Tibial artery (tissue), 4 donors: ENCODE measurements around the gene NAT8L.

Experiments
- DNase-seq, 2 donors: peaks; one replicate each; pipeline ENCODE4 v3.0.0-alpha.2; 2019
- H3K27ac ChIP-seq, 2 donors: fragments of 200-600 bp; sonication (generic) in 1 of 2; 1 replicate in 1 of 2; 2 replicates in 1 of 2; pipeline ENCODE4 v1.5.1; 2018 to 2019; ENCODE audit warnings: mild to moderate bottlenecking in 1 of 2
- H3K27me3 ChIP-seq, 2 donors: fragments of 200-600 bp; sonication (generic) in 1 of 2; one replicate each; pipeline versions ENCODE4 v1.5.1 to v1.6.0; 2016 to 2019
- H3K36me3 ChIP-seq, 3 donors: fragments of 200-600 bp; sonication (generic) in 2 of 3; one replicate each; pipeline ENCODE4 v1.5.1; 2016 to 2019; ENCODE audit warnings: mild to moderate bottlenecking in 2 of 3
- H3K4me1 ChIP-seq, 4 donors: fragments of 200-600 bp; sonication (generic) in 2 of 4; 1 replicate in 3 of 4; 2 replicates in 1 of 4; pipeline ENCODE4 v1.5.1; 2016 to 2019
- H3K4me3 ChIP-seq, 2 donors: fragments of 200-600 bp; sonication (generic) in 1 of 2; 1 replicate in 1 of 2; 2 replicates in 1 of 2; pipeline ENCODE4 v1.5.1; 2018 to 2019; ENCODE audit warnings: mild to moderate bottlenecking in 2 of 2
- H3K9me3 ChIP-seq, 3 donors: fragments of 200-600 bp; sonication (generic) in 1 of 3; one replicate each; pipeline ENCODE4 v1.5.1; 2016 to 2019
- intact Hi-C: fragments of 100-400 bp; cut with DNase I; formaldehyde crosslinking; loops from one replicate; pipeline ENCODE4 v1.15.0; 2023; ENCODE audit warnings: low total_unique reads
- TF ChIP-seq, protein P1 (sequence below), 2 experiments: fragments of 200-600 bp in 1 of 2; fragments of 450-650 bp in 1 of 2; IDR thresholded peaks; one replicate each; pipeline ENCODE4 v1.5.1; 2017 to 2019; ENCODE audit warnings: antibody characterized with exemption in 2 of 2, mild to moderate bottlenecking in 1 of 2, moderate library complexity in 1 of 2

NAT8L gene

GRCh38 chr4:2102045-2102883, 43.1 kb downstream of the NAT8L start:
- Histone ChIP-seq H3K4me1 (no peaks in the 10 kb centered on the region), H3K36me3 (peaks cover 0 to 9% (median 1%) of the 10 kb centered on the region in 3 donors), H3K4me3 (no peak overlapping the region), H3K27ac (no peak overlapping the region), H3K9me3 (peaks cover 0 to 33% (median 30%) of the 10 kb centered on the region in 3 donors), H3K27me3 (no peaks in the 10 kb centered on the region)
- TF ChIP-seq, protein P1, sequence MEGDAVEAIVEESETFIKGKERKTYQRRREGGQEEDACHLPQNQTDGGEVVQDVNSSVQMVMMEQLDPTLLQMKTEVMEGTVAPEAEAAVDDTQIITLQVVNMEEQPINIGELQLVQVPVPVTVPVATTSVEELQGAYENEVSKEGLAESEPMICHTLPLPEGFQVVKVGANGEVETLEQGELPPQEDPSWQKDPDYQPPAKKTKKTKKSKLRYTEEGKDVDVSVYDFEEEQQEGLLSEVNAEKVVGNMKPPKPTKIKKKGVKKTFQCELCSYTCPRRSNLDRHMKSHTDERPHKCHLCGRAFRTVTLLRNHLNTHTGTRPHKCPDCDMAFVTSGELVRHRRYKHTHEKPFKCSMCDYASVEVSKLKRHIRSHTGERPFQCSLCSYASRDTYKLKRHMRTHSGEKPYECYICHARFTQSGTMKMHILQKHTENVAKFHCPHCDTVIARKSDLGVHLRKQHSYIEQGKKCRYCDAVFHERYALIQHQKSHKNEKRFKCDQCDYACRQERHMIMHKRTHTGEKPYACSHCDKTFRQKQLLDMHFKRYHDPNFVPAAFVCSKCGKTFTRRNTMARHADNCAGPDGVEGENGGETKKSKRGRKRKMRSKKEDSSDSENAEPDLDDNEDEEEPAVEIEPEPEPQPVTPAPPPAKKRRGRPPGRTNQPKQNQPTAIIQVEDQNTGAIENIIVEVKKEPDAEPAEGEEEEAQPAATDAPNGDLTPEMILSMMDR (IDR thresholded peaks at IDR 0.05) = no peak
- intact Hi-C loops = no loop called here
- DNase-seq = no peak

DNA sequence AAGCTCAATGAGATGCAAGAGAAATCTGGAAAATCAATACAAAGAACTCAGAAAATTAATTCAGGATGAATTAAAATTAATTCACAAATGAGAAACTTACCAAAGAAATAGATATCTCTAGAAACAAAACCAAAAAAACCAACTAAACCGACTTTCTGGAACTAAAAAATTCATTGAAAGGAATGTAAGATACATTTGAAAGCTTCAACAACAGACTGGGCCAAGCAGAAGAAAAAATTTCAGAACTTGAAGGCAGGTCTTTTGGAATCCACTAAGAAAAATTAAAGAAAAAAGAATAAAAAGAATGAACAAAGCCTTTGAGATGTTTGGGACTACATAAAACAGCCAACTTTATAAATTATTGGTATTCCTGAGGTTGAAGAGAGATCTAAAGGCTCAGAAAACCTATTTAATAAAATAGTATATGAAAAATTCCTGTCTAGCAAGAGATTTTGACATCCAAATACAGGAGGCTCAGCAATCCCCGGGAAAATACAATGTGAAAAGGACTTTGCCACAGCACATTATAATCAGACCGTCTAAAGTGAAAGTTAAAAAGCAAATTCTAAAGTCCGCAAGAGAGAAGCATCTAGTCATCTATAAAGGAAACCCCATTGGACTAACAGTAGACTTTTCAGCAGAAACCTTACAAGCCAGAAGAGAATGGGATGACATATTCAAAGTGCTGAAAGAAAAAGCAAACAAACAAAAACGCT, 44.2 kb downstream of the NAT8L start:
- Histone ChIP-seq H3K27me3 (no peaks in the 10 kb centered on the region), H3K9me3 (peaks cover 0 to 33% (median 30%) of the 10 kb centered on the region in 3 donors), H3K4me1 (no peaks in the 10 kb centered on the region), H3K27ac (no peak overlapping the region), H3K36me3 (peaks cover 0 to 9% (median 0%) of the 10 kb centered on the region in 3 donors), H3K4me3 (no peak overlapping the region)
- TF ChIP-seq, protein P1 (IDR thresholded peaks at IDR 0.05) = no peak
- intact Hi-C loops = no loop called here
- no peak for DNase-seq

DNA sequence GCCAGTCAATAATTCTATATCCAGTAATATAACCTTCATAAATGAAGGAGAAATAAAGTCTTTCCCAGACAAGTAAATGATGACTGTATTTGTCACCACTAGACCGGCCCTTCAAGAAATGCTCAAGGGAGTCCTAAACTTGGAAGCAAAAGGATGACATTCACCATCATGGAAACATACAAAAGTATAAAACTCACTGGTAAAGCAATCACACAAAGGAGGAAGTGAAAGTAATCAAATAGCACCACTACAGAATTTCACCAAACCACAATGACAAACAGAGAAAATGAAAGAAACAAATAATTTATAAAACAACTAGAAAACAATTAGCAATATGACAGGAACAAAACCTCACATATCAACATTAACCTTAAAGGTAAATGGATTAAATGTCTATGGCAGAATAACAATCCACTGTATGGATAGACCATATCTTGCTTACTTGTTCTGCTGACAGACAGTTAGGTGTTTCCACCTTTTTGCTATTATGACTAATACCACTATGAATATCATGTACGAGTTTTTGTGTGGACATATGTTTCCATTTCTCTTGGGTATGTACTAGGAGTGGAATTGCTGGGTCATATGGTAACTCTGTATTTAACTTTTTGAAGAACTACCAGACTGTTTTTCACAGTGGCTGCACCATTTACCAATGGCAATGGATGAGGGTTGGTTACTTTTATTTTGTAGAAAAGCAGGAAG, 44.9 kb downstream of the NAT8L start:
- no peaks in the 10 kb centered on the region for H3K27me3 ChIP-seq

DNA sequence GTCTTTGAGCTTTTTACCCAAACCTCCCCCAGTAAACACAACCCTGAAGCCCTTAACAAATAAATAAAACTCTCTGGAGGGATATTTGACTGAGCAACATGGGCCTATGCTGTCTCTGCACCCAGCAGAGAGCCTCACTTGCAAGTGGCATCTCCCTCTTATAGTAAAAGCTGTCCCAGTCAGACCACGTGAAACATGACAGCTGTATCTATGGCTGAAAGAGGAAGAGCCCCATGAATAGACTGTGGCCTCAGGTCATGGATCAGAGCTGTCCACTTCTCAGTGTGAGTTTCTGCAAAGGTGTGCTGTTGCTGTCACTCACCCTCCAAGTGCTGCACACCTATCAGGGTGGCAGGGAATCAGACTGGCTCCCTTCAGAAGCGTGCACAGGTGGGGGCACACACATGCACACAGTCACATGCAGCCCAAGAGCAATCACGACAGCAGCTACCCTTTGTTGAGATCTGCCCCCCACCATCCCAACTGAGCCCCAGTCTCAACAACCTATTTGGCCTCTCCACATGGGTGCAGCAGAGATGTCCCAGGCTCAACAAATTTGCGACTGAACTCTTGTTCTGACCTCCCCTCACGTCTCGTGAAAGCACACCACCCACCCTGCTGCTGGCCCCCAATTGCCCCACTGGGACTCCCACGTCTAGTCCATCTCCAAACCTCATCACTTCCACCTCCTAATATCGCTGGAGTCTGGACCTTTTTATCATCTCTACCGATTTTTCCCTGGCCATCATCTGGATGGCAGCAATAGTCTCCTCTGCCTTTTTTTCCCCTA, 45.6 kb downstream of the NAT8L start:
- Histone ChIP-seq H3K27ac (no peak overlapping the region), H3K9me3 (peaks cover 0 to 33% (median 30%) of the 10 kb centered on the region in 3 donors), H3K4me3 (no peak overlapping the region), H3K4me1 (no peaks in the 10 kb centered on the region), H3K36me3 (peaks cover 0 to 9% (median 0%) of the 10 kb centered on the region in 3 donors), H3K27me3 (no peaks in the 10 kb centered on the region)
- TF ChIP-seq, protein P1 (IDR thresholded peaks at IDR 0.05) = no peak
- intact Hi-C loops = no loop called here
- DNase-seq = no peak

More for the DNA sequence above, 44.9 kb downstream of the NAT8L start:
- H3K36me3 ChIP-seq = peaks cover 0 to 9% (median 0%) of the 10 kb centered on the region in 3 donors
- no peaks in the 10 kb centered on the region for H3K4me1 ChIP-seq
- TF ChIP-seq, protein P1 (IDR thresholded peaks at IDR 0.05) = no peak
- no peak for DNase-seq
- no peak overlapping the region for H3K4me3 ChIP-seq
- peaks cover 0 to 33% (median 30%) of the 10 kb centered on the region in 3 donors for H3K9me3 ChIP-seq
- intact Hi-C loops = no loop called here
- no peak overlapping the region for H3K27ac ChIP-seq

DNA sequence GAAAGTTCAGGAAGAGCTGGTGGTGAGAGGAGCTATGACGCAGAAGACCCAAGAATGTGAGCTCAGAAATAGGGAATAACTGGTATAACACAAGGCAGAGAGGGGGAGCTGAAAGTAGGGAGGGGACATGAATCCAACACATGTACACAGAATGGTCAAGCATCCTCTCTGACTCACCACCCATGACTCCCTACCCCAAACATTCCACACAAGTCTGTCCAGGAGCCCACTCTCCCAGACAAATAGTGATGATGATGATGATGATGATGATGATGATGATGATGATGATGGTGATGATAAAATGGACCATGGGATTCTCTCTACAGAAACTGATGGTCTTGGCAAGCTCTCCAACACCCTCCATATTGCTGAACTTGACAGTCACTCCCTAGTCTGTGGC, 46.4 kb downstream of the NAT8L start:
- H3K4me1 ChIP-seq = no peaks in the 10 kb centered on the region
- peaks cover 0 to 9% (median 0%) of the 10 kb centered on the region in 3 donors for H3K36me3 ChIP-seq
- H3K27me3 ChIP-seq = no peaks in the 10 kb centered on the region
- H3K27ac ChIP-seq = no peak overlapping the region
- no peak for DNase-seq
- H3K4me3 ChIP-seq = no peak overlapping the region
- intact Hi-C loops = no loop called here
- peaks cover 0 to 33% (median 30%) of the 10 kb centered on the region in 3 donors for H3K9me3 ChIP-seq
- TF ChIP-seq, protein P1 (IDR thresholded peaks at IDR 0.05) = no peak
